Activated naive CD8-positive, alpha-beta T cell treated with anti-CD3 and anti-CD28 coated beads, Interleukin-2, amount 10 ng/mL, durations not matched to agents 7 days and 5 days (primary cell): ENCODE results near the gene SFXN3. TPM values are rescaled to one million over a fixed set of nuclear protein-coding genes. Genes with fewer than 3 reads are reported as not detected.

Experiments
- ATAC-seq: fragments of 150-1000 bp; cut with Tn5 transposase; one replicate; pipeline ENCODE4 v1.10.0; 2021; ENCODE audit warnings: low read depth, moderate library complexity
- POLR2A ChIA-PET: fragments of 350-600 bp; sonication (Branson Sonifier 250); formaldehyde crosslinking; loops from one replicate; lab custom pipeline; 2021; ENCODE audit warnings: antibody characterized with exemption; lab: Charles Lee
- DNase-seq: peaks from one replicate; pipeline ENCODE4 v3.0.0; 2021
- H3K27ac Mint-ChIP-seq: one replicate; pipeline ENCODE4 v1.8.0; 2022; ENCODE audit warnings: mild to moderate bottlenecking, mixed read lengths
- H3K27me3 Mint-ChIP-seq: one replicate; pipeline ENCODE4 v1.8.0; 2022; ENCODE audit warnings: mild to moderate bottlenecking, moderate library complexity, mixed read lengths
- H3K36me3 Mint-ChIP-seq: one replicate; pipeline ENCODE4 v1.8.0; 2021; ENCODE audit warnings: mild to moderate bottlenecking, mixed read lengths
- H3K4me1 Mint-ChIP-seq: one replicate; pipeline ENCODE4 v1.8.0; 2021; ENCODE audit warnings: mixed read lengths
- H3K4me3 Mint-ChIP-seq: one replicate; pipeline ENCODE4 v1.8.0; 2022; ENCODE audit warnings: mild to moderate bottlenecking, moderate library complexity, mixed read lengths
- H3K9me3 Mint-ChIP-seq: one replicate; pipeline ENCODE4 v1.8.0; 2021; ENCODE audit warnings: mixed read lengths
- total RNA-seq, 2 experiments: library from RNA; stranded (reverse); gene quantifications; one replicate each; pipeline ENCODE4 v1.2.3, GENCODE V29; 2021

The SFXN3 gene
- total RNA-seq, 2 experiments from 2014 or later, result 66.1 to 68.6 TPM

DNA sequence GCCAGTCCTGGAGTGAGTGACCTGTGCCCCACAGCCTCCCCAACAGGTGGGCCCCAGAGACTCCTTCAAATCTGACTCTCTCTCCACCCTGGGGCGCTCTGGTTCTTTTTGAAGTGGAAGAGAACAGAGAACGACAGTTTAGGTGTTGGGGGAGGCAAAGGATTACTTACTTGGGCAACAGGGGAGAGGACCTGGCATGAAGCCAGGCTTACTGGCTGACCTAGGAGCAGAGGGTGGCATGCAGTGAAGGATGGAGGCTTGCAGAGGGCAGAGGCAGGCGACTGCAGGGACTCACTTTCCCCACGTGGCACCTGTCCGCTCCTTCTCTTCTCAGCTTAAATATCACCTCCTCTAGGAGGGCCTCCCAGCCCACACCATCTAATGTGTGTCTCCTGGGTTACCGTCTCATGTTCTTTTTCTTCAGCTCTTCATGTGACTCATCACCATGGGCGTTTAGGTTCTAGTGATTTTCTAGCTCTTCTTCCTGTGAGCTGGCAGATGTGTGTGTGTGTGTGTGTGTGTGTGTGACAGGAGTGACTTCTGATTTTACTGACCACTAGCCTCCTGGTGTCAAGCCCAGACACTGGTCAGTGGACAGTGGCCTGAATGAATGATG, 16.0 kb upstream of the SFXN3 start:
- POLR2A ChIA-PET, result interaction anchor here (0.9 to 3.4 kb wide), 4 partner anchors 11 to 17 kb away, joined by 3 to 15 read pairs (median 4); partner anchors contain the start of genes PDZD7 and SFXN3
- ATAC-seq (no peak), DNase-seq (no peak)

DNA sequence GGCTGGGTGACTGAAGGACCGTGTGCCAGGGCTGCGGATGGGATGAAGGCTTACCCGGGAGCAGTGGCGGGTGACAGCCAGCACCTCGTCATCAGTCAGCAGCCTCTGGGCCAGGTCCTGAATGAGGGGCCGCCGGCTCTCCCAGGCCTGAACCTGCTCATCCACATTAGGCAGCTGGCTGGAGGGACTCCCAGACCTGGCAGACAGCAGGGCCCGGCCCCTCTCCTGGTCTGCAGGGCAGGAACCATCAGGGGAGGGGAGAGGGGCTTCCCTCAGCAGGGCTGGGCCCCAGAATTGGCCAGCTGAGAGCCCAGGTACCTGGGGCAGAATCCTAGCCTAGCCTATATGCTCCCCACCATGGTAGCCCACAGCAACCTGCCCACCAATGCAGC, 15.5 kb upstream of the SFXN3 start:
- Mint-ChIP-seq H3K27ac (no peak overlapping the region), H3K27me3 (peaks cover 37% of the 10 kb centered on the region), H3K4me1 (peaks cover 14% of the 10 kb centered on the region), H3K4me3 (no peak overlapping the region), H3K36me3 (no peaks in the 10 kb centered on the region), H3K9me3 (no peaks in the 10 kb centered on the region)
- no peak for ATAC-seq
- POLR2A ChIA-PET, result interaction anchor here (0.9 to 3.4 kb wide), 2 partner anchors 15 to 18 kb away, joined by 3 to 15 read pairs; partner anchors contain the start of genes PDZD7 and SFXN3
- DNase-seq, result no peak

More for the DNA sequence above, 16.0 kb upstream of the SFXN3 start:
- Mint-ChIP-seq H3K27me3 (peaks cover 37% of the 10 kb centered on the region), H3K36me3 (no peaks in the 10 kb centered on the region), H3K4me1 (peaks cover 14% of the 10 kb centered on the region), H3K9me3 (no peaks in the 10 kb centered on the region), H3K4me3 (no peak overlapping the region), H3K27ac (no peak overlapping the region)

DNA sequence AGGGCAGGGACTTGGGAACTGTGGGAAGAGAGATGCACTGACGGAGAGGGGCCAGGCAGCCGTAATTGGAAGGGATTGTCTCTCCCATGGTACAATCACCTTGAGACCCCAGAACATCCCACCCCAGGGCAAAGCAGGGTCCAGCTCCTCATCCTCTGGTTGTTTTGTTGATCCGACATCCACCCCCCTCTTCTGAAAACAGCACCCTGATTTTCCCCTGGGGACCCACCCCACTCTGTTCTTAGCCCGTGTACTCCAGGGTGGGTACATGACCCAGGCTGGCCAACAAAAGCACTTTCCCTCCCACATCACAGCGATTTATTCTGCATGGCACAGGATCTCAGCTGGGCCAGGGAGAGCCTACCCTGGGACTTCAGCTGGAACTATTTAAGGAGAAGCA, 14.2 kb upstream of the SFXN3 start:
- POLR2A ChIA-PET, result interaction anchor here (1.0 to 3.4 kb wide), 2 partner anchors 14 to 19 kb away, joined by 3 to 15 read pairs; partner anchors contain the start of genes PDZD7 and SFXN3
- Mint-ChIP-seq H3K9me3 (no peaks in the 10 kb centered on the region), H3K4me3 (no peak overlapping the region), H3K27me3 (peaks cover 43% of the 10 kb centered on the region), H3K27ac (no peak overlapping the region), H3K4me1 (peaks cover 14% of the 10 kb centered on the region), H3K36me3 (no peaks in the 10 kb centered on the region)
- DNase-seq, result no peak
- ATAC-seq, result no peak

DNA sequence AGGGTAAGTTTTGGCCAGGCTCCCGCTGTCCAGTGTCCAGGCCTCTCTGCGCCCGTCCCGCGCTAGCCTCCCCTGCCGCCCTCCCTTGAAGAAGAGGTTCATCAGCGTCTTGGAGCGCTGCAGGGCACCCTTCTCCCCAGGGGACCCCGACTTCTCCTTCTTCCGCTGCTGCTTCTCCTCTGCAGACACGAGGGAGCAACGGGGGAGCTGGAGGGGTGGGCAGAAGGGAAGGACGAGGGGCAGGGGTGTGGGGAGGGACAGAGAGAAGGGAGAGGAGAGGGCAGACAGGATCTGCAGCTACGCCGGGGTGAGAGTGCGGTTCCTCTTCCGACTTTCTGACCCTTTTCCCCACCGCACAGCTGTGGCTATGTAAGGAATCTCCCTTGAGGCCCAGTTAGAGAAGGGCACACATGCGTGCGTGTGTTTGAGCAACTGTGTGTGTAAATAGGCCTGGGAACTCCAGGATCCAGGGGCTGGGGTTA, 12.9 kb upstream of the SFXN3 start:
- POLR2A ChIA-PET, result interaction anchor here (1.9 kb wide), 1 partner anchor 20 kb away, joined by 6 read pairs; no protein-coding TSS in a partner anchor
- DNase-seq, result no peak
- Mint-ChIP-seq H3K9me3 (no peaks in the 10 kb centered on the region), H3K36me3 (no peaks in the 10 kb centered on the region), H3K27me3 (peaks cover 45% of the 10 kb centered on the region), H3K4me3 (no peak overlapping the region), H3K27ac (no peak overlapping the region), H3K4me1 (peaks cover 12% of the 10 kb centered on the region)
- ATAC-seq, result no peak

DNA sequence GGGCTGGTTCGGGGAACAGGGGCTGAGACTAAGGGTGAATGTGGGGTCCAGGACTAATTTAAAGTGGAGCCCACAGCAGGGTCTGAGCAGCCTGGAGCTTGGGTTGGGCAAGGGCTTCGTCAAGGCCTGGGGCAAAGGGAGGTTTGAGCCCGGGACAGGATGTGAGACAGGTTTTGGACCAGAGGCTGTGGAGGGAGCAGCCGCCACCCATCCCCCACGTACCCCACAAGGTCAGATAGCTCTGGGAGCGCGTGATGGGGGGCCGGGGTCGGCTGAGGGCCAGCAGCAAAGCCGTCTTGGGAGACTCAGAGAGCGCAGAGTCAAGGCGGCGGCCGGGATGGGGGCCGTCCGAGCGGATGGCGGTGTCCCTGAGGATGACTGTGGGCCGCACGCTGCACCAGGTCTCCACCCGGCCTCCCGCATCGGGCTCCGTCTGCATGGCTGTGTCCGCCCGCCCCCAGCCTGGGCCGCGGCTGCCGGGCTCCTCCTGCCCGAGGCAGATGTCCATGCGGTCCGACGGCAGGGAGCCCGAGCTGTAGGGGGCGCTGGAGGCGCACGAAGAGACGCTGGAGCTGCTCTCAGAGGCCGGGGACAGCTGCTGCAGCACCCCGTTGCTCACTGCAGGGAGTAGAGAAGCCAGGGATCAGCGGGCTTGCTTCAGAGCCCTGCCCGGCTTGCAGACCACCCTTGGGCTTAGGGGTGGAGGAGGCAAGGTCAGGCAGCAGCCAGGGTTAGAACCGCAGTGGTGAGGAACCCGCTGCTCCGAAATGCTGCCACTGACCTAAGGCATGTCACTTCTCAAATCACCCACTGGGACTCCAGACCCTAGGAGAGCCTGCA, 12.2 kb upstream of the SFXN3 start:
- Mint-ChIP-seq H3K4me1 (peaks cover 10% of the 10 kb centered on the region), H3K27me3 (peaks cover 45% of the 10 kb centered on the region), H3K4me3 (no peak overlapping the region), H3K9me3 (no peaks in the 10 kb centered on the region), H3K27ac (no peak overlapping the region), H3K36me3 (no peaks in the 10 kb centered on the region)
- ATAC-seq (peak; percentile 89), DNase-seq (peak; percentile 85)
- POLR2A ChIA-PET, result interaction anchor here (0.6 to 1.9 kb wide), 2 partner anchors 16 to 20 kb away, joined by 4 to 6 read pairs; no protein-coding TSS in a partner anchor

DNA sequence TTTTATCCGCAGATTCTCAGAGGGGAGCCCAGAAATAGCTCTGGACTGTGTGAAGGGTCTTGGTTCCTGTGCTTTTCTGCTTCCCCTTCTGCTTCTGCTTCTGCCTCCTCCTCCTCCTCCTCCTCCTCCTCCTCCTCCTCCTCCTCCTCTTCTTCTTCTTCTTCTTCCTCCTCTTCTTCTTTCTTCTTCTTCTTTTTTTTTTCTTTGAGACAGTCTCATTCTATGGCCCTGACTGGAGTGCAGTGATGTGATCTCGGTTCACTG, 11.7 kb upstream of the SFXN3 start:
- ATAC-seq, result no peak
- DNase-seq, result no peak
- Mint-ChIP-seq H3K27ac (no peak overlapping the region), H3K36me3 (no peaks in the 10 kb centered on the region), H3K27me3 (peaks cover 44% of the 10 kb centered on the region), H3K4me3 (no peak overlapping the region), H3K9me3 (no peaks in the 10 kb centered on the region), H3K4me1 (peaks cover 8% of the 10 kb centered on the region)
- POLR2A ChIA-PET, result interaction anchor here (0.6 kb wide), 1 partner anchor 15 kb away, joined by 4 read pairs; no protein-coding TSS in a partner anchor

DNA sequence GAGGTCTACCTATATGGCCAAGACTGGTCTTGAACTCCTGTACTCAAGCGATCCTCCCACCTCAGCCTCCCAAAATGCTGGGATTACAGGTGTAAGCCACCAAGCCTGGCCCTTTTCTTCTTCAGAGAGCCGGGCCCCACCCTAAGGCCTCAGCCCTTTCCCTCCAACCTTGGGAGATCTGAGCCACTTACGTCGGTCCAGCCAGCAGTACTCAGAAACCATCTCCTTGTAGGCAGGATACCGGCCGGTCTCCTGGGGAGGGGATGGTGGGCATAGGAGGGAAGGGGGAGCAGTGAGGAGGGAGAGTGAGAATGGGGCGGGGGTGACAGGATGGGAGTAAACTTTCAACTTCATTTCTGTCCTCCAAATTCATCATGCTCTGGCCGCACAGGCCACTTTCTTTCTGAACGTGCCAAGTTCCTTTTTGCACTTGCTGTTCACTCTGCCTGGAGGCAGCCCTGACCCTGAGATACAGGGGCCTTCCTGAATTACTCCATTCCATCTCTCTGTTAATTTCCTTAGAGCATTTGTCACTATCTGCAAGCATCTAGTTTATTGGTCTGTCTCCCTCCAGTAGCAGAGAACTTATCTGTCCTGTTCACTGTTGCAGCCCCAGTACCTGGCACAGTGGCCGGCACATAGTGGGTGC, 10.5 kb upstream of the SFXN3 start:
- Mint-ChIP-seq H3K4me3 (no peak overlapping the region), H3K27ac (no peak overlapping the region), H3K9me3 (no peaks in the 10 kb centered on the region), H3K27me3 (peaks cover 41% of the 10 kb centered on the region), H3K4me1 (peaks cover 6% of the 10 kb centered on the region), H3K36me3 (no peaks in the 10 kb centered on the region)
- POLR2A ChIA-PET, result no interaction called here
- DNase-seq (no peak), ATAC-seq (no peak)

DNA sequence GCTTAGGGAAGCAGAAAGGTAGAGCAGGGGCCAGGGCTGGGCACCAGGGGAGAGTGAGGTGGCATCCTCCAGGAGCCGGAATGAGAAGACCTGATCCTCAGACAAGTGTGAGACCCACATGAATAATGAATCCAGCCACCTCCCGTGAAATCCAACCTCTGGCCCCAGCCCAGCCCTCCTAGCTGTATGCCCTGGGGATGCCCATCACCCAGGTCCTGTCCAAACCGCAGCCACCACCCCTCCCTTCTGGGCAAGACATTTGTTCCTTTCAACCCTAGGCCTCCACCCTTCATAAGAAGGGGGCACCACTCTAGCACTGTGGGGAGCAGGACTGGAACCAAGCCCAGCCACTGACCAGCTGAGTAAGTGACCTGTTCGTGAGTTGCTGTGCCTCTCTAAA, 9.8 kb upstream of the SFXN3 start:
- ATAC-seq, result no peak
- POLR2A ChIA-PET, result no interaction called here
- H3K9me3 Mint-ChIP-seq, result no peaks in the 10 kb centered on the region
- no peak overlapping the region for H3K4me3 Mint-ChIP-seq
- DNase-seq, result no peak
- H3K36me3 Mint-ChIP-seq, result no peaks in the 10 kb centered on the region
- H3K27me3 Mint-ChIP-seq, result peaks cover 36% of the 10 kb centered on the region
- peaks cover 6% of the 10 kb centered on the region for H3K4me1 Mint-ChIP-seq
- no peak overlapping the region for H3K27ac Mint-ChIP-seq

DNA sequence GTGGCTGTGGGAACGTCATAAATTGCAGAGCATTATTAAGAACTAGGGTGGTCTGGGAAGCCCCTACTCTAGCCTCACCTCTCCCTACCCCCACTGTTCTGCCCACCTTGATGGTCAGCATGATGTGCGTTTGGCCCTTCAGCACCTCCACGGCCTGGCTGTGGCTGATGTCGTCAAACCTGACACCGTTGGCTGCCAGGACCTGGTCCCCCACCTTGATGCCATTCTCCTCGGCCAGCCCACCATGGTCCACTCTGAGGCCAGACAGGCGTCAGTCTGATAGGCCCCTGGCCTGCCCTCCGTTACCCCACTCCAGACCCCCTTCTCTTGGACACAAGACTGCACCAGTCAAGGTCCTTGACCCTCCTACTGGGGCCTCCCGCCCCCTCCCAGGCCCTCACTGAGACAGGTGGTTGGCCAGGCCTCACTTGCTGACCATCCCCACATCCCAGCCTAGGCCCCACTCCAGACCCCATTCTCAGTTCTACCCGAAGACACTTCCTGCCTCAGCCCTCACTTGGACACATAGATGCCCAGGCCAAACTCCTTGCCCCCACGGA, 9.3 kb upstream of the SFXN3 start:
- peaks cover 6% of the 10 kb centered on the region for H3K4me1 Mint-ChIP-seq
- ATAC-seq, result no peak

DNA sequence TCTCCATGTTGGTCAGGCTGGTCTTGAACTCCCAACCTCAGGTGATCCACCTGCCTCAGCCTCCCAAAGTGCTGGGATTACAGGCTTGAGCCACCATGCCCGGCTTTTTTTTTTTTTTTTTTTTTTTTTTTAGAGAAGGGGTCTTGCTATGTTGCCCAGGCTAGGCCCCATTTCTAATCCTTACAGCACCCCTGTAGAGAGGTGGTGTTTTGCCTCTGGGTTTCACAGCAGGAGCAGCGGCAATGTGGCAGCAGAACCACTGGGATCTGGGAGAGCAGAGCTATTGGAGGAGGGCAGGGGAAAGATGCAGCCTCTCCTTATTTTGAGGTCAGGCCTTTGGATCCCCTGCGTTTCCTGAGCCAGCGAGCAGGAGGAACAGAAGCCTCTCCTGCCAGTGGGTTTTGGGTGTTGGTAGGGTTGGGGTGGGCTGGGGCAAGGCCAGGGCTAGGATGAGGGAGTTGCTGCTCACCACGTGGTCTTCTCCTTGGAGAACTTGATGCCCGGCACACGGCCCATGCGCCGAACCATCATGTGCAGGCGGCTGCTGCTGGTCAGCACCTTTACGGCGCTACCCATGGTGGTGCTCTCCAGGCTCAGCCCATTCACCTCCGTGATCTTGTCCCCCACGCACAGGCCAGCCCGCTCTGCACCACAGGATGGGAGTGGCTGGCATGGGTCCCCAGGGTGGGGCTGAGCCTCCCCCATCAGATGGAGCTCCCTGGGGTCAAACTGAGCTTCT, 7.9 kb upstream of the SFXN3 start:
- H3K27me3 Mint-ChIP-seq, result peaks cover 25% of the 10 kb centered on the region
- H3K27ac Mint-ChIP-seq, result no peak overlapping the region
- peaks cover 6% of the 10 kb centered on the region for H3K4me1 Mint-ChIP-seq
- H3K9me3 Mint-ChIP-seq, result no peaks in the 10 kb centered on the region
- H3K4me3 Mint-ChIP-seq, result no peak overlapping the region
- POLR2A ChIA-PET, result interaction anchor here (0.7 kb wide), 1 partner anchor 8 kb away, joined by 4 read pairs; the partner anchor contains the start of genes PDZD7 and SFXN3
- DNase-seq (no peak), ATAC-seq (no peak)
- H3K36me3 Mint-ChIP-seq, result no peaks in the 10 kb centered on the region

More for the DNA sequence above, 9.3 kb upstream of the SFXN3 start:
- no peak overlapping the region for H3K4me3 Mint-ChIP-seq
- H3K9me3 Mint-ChIP-seq, result no peaks in the 10 kb centered on the region
- POLR2A ChIA-PET, result no interaction called here
- no peaks in the 10 kb centered on the region for H3K36me3 Mint-ChIP-seq
- no peak overlapping the region for H3K27ac Mint-ChIP-seq
- H3K27me3 Mint-ChIP-seq, result peaks cover 31% of the 10 kb centered on the region
- DNase-seq, result no peak

DNA sequence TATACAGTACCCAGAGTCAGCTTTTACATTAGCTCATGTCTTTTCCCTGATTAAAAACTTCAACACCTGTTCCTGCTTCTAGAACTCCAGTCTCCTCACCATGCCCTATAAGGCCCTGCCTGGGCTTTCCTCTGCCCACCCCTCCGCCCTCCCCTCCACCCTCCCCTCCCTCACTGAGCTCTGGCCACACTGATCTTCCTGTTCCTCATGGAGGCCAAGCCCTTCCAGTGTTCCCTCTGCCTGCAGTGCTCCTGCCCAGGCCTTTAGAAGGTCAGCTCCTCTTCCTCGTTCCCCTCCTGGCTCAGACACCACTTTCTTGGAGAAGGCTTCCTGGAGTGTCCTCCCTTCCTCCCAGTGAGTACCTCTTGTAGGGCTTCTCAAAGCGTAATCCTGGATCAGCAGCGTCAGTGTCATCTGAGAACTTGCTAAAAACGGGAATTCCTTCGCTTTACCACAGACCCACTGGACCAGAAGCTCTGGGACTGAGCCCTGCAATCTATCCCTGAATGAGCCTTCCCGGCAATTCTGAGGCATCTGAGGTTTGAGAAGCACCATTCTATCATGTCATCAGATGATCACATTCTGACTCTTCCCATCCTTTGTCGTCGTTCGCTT, 3.8 kb upstream of the SFXN3 start:
- H3K27ac Mint-ChIP-seq, result no peak overlapping the region
- ATAC-seq (no peak), DNase-seq (no peak)
- no peak overlapping the region for H3K4me3 Mint-ChIP-seq
- peaks cover 7% of the 10 kb centered on the region for H3K4me1 Mint-ChIP-seq
- H3K27me3 Mint-ChIP-seq, result peaks cover 10% of the 10 kb centered on the region
- no peaks in the 10 kb centered on the region for H3K36me3 Mint-ChIP-seq
- H3K9me3 Mint-ChIP-seq, result no peaks in the 10 kb centered on the region
- POLR2A ChIA-PET, result no interaction called here
